ENCODE measurements around the gene TMEM119.
"Not testable (repeated sequence)": the region's sequence is repeated elsewhere in the genome, so short reads cannot be mapped to it uniquely, and the experiment has no call there.

TMEM119 gene

GRCh38 chr12:108633534-108634248 lies 35.8 kb upstream of the TMEM119 start, which contains the start of gene SELPLG:
TSS of gene SELPLG (minus strand) at chr12:108633894. CDS start at chr12:108624307, 9,587 bp downstream.
- TF ChIP-seq CTCF (IDR thresholded peaks at IDR 0.05; ENCODE audit: control insufficient read depth, insufficient read depth, low read depth, low read length, missing control alignments), result no peak
- no peak within 1 kb of the TSS for H3K4me3 ChIP-seq (ENCODE audit: control insufficient read depth, low read depth, low read length)
- no peak for DNase-seq (ENCODE audit: low read depth)

GRCh38 chr12:108633081-108633533 lies 35.2 kb upstream of the TMEM119 start:
- TF ChIP-seq CTCF (IDR thresholded peaks at IDR 0.05; ENCODE audit: control insufficient read depth, insufficient read depth, low read depth, low read length, missing control alignments), result no peak
- no peak overlapping the region for H3K4me3 ChIP-seq (ENCODE audit: control insufficient read depth, low read depth, low read length)
- DNase-seq (ENCODE audit: low read depth), result no peak

- H3K4me3 ChIP-seq (ENCODE audit: control insufficient read depth, low read depth, low read length); DNase-seq (ENCODE audit: low read depth): not testable (repeated sequence)
Observed at GRCh38 chr12:108631261-108631660, 33.4 kb upstream of the TMEM119 start.

- no peak overlapping the region for H3K4me3 ChIP-seq (ENCODE audit: control insufficient read depth, low read depth, low read length)
- peak; percentile 78 for DNase-seq (ENCODE audit: low read depth)
- no peak for TF ChIP-seq CTCF (IDR thresholded peaks at IDR 0.05; ENCODE audit: control insufficient read depth, insufficient read depth, low read depth, low read length, missing control alignments)
Observed at GRCh38 chr12:108630481-108631207, 32.8 kb upstream of the TMEM119 start.

- TF ChIP-seq CTCF (IDR thresholded peaks at IDR 0.05; ENCODE audit: control insufficient read depth, insufficient read depth, low read depth, low read length, missing control alignments), result no peak
- peak; percentile 42 for DNase-seq (ENCODE audit: low read depth)
- H3K4me3 ChIP-seq (ENCODE audit: control insufficient read depth, low read depth, low read length), result no peak overlapping the region
Observed at GRCh38 chr12:108629824-108630476, 32.1 kb upstream of the TMEM119 start.

- TF ChIP-seq CTCF (IDR thresholded peaks at IDR 0.05; ENCODE audit: control insufficient read depth, insufficient read depth, low read depth, low read length, missing control alignments), result no peak
Observed at GRCh38 chr12:108629151-108629550, 31.3 kb upstream of the TMEM119 start.

More at GRCh38 chr12:108629151-108629550, 31.3 kb upstream of the TMEM119 start:
- DNase-seq (ENCODE audit: low read depth), result no peak
- no peak overlapping the region for H3K4me3 ChIP-seq (ENCODE audit: control insufficient read depth, low read depth, low read length)

All from AG09309 (cell line).